GM12891 (cell line): Measurements from ENCODE around the gene SREBF1. TPM values are rescaled to one million over a fixed set of nuclear protein-coding genes. Genes with fewer than 3 reads are reported as not detected.
A peak's percentile ranks its signal among the peaks of the same experiment; 100 is the strongest.

Source experiments
- DNase-seq: peaks from one replicate; pipeline ENCODE4 v3.0.0; 2011; ENCODE audit warnings: low spot score; ENCODE audit not compliant: insufficient read length
- FAIRE-seq: peaks from 2 replicates; lab custom pipeline; 2011; peaks lifted over from hg19 to GRCh38; lab: Jason Lieb, UNC
- PAX5 ChIP-seq: IDR thresholded peaks from 2 replicates; pipeline ENCODE4 v1.6.1; 2011; ENCODE audit warnings: low read length, moderate library complexity, mild to moderate bottlenecking; ENCODE audit not compliant: insufficient read depth, severe bottlenecking
- POLR2A ChIP-seq: IDR thresholded peaks from 2 replicates; pipeline ENCODE4 v1.6.1; 2011; ENCODE audit warnings: low read depth, low read length, control low read depth
- POLR2AphosphoS5 ChIP-seq: IDR thresholded peaks from 2 replicates; pipeline ENCODE4 v1.6.1; 2011; ENCODE audit warnings: low read depth, low read length, control low read depth
- POU2F2 ChIP-seq: IDR thresholded peaks from 2 replicates; pipeline ENCODE4 v1.6.1; 2011; ENCODE audit warnings: low read depth, mild to moderate bottlenecking, control low read depth, low read length, moderate library complexity
- SPI1 ChIP-seq: IDR thresholded peaks from 2 replicates; pipeline ENCODE4 v1.6.1; 2011; ENCODE audit warnings: low read depth, low read length, control low read depth
- TAF1 ChIP-seq: IDR thresholded peaks from 2 replicates; pipeline ENCODE4 v1.6.1; 2011; ENCODE audit warnings: low read depth, low read length, control low read depth
- polyA plus RNA-seq: library from polyadenylated mRNA; unstranded; fragments of >200 nt; gene quantifications from one replicate; pipeline ENCODE4 v1.2.1, GENCODE V29; 2012; ENCODE audit warnings: low read depth, missing spikeins, inconsistent platforms; ENCODE audit not compliant: missing spikeins

Gene SREBF1
- 16.7 TPM for polyA plus RNA-seq

- no peak for FAIRE-seq
- TF ChIP-seq POLR2AphosphoS5 (no peak), POU2F2 (no peak), TAF1 (no peak), PAX5 (no peak), SPI1 (no peak), POLR2A (no peak)
- DNase-seq, result peak; percentile 72
These were observed at the start of gene SREBF1 for GRCh38 chr17:17836818-17837379. Gene SREBF1 (minus strand): TSS chr17:17836986. CDS start chr17:17836817, 169 bp downstream.

- FAIRE-seq (no peak), DNase-seq (no peak)
- TF ChIP-seq POLR2AphosphoS5 (no peak), SPI1 (no peak), POLR2A (no peak), TAF1 (no peak), POU2F2 (no peak), PAX5 (no peak)
These were observed 49.4 kb upstream of the SREBF1 start for GRCh38 chr17:17886226-17886625.

GRCh38 chr17:17884391-17885357, 47.9 kb upstream of the SREBF1 start:
- FAIRE-seq (no peak), DNase-seq (no peak)
- TF ChIP-seq POU2F2 (no peak), POLR2AphosphoS5 (no peak), POLR2A (no peak), TAF1 (no peak), SPI1 (no peak), PAX5 (no peak)

- TF ChIP-seq POLR2A (no peak), POLR2AphosphoS5 (no peak), SPI1 (no peak), PAX5 (no peak)
- DNase-seq, result no peak
- no peak for FAIRE-seq
These were observed 47.0 kb upstream of the SREBF1 start for GRCh38 chr17:17883801-17884200.

GRCh38 chr17:17882082-17882581, 45.3 kb upstream of the SREBF1 start:
- no peak for FAIRE-seq
- DNase-seq, result no peak
- TF ChIP-seq POLR2A (no peak), POLR2AphosphoS5 (no peak), POU2F2 (no peak)

GRCh38 chr17:17880577-17881196, 43.9 kb upstream of the SREBF1 start:
- DNase-seq (no peak), FAIRE-seq (no peak)
- TF ChIP-seq POLR2AphosphoS5, result no peak
- TF ChIP-seq POLR2A, result no peak
- TF ChIP-seq SPI1, result no peak
- TF ChIP-seq POU2F2, result no peak
- no peak for TF ChIP-seq TAF1
- TF ChIP-seq PAX5, result no peak

- no peak for FAIRE-seq
- DNase-seq, result no peak
- TF ChIP-seq POLR2A (no peak), POLR2AphosphoS5 (no peak), TAF1 (no peak), POU2F2 (no peak), SPI1 (no peak), PAX5 (no peak)
These were observed 41.0 kb upstream of the SREBF1 start for GRCh38 chr17:17877529-17878358.

- no peak for TF ChIP-seq SPI1
- TF ChIP-seq PAX5, result no peak
- TF ChIP-seq TAF1, result no peak
- no peak for TF ChIP-seq POLR2AphosphoS5
- no peak for TF ChIP-seq POLR2A
These were observed 40.3 kb upstream of the SREBF1 start for GRCh38 chr17:17876959-17877528.

GRCh38 chr17:17874478-17874877, 37.7 kb upstream of the SREBF1 start:
- no peak for FAIRE-seq
- no peak for DNase-seq
- TF ChIP-seq POU2F2 (no peak), SPI1 (no peak), POLR2AphosphoS5 (no peak), TAF1 (no peak), POLR2A (no peak)

More at GRCh38 chr17:17876959-17877528, 40.3 kb upstream of the SREBF1 start:
- DNase-seq, result no peak
- no peak for FAIRE-seq
